HG03196 (cell line): ENCODE measurements around the gene IL16.
"Not testable (repeated sequence)": the region's sequence is repeated elsewhere in the genome, so short reads cannot be mapped to it uniquely, and the experiment has no call there.

Experiments
- ATAC-seq: cut with Tn5 transposase; IDR thresholded peaks from one replicate; pipeline ENCODE4 v1.9.1; 2021; ENCODE audit not compliant: unreplicated experiment

The IL16 gene

DNA sequence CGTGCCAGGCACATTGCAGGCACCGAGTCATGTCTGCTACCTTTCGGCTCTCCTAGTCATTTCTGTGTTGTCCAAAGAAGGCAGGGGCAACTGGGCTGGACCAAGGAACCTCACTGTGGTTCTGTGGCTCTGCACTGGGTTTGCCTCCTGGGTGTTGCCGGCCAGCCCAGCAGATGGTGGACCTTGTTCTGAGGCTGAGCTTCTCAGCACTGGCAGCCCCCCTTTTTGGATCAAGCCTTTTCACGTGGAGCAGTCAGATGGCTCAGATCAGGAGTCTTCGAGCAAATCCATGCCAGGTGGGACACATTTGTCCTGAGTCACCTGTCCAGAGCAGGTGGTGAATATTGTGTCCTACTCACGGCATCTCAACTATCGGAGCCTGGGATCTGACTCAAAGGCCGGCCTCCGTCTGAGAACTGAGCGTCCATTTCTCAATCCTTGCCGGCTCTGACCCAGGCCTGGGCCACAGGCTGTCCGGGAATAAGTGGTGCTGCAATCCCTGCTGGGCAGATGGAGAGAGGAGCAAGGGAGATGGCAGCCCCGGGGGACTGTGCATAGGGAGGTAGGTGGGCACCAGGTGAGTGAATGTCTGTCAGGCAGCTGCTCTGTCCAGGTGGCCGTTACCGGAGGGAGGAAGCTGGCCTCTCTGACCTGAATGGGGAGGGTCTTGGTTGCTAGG is at the start of gene IL16:
IL16 (plus strand) TSS at position 304 of the 679 bp plus-strand sequence. CDS start 28,521 bp downstream, outside the sequence.
- ATAC-seq = no peak

DNA sequence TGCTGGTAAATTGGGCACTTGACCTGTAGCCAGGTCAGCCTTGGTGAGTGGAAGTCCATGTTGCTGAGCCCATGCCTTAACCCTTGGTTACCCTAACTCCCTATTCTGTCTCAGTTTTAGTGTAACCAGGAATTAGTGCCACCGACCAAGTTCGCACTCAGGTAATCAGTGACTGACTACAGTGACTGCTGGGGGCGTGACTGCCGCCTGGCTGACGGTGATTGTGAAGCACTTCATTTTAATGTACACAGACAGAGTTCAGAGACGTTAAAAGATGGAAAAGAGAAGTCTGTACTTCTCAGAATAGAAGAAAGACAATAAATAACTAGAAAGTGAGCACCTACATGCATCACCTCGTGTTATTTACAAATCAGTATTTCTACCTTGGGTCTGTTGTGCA is 45.3 kb upstream of the IL16 start:
- no peak for ATAC-seq

DNA sequence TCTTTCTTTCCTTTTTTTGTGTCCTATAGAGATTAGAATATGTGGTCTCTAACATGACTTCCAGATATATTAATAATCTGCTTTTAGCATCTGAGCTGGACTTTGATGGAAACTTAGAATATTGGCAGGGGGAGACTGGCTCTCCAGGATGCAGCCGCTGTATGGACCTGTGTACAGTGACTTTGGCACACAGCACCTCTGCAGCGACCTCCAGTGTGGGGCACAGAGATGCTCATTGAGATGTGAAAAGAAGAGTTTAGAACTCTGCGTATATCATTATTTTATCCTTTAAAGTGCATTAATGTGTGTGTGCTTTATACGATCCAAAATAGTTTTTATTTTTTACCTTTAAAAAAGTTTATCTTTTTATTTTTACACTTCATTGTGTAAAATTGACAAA is 44.3 kb upstream of the IL16 start:
- no peak for ATAC-seq

DNA sequence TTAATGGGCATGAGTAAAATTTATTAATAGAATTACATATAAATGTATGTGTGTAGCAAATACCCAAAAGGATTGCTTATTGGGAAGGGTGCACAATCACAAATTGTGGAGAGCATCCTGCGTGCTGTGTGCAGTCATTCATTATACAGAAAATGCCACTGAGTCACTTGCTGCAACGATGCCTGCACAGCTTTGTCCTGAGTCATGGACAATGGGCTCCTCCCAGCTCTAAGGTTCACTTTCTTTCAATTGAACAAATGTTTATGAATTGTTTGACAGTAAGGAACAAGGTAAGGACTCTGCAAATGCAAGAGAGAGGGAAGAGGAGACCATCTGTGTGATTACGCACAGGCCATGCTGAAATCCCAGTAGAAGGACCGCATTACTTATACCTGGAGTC is 43.9 kb upstream of the IL16 start:
- ATAC-seq = no peak

DNA sequence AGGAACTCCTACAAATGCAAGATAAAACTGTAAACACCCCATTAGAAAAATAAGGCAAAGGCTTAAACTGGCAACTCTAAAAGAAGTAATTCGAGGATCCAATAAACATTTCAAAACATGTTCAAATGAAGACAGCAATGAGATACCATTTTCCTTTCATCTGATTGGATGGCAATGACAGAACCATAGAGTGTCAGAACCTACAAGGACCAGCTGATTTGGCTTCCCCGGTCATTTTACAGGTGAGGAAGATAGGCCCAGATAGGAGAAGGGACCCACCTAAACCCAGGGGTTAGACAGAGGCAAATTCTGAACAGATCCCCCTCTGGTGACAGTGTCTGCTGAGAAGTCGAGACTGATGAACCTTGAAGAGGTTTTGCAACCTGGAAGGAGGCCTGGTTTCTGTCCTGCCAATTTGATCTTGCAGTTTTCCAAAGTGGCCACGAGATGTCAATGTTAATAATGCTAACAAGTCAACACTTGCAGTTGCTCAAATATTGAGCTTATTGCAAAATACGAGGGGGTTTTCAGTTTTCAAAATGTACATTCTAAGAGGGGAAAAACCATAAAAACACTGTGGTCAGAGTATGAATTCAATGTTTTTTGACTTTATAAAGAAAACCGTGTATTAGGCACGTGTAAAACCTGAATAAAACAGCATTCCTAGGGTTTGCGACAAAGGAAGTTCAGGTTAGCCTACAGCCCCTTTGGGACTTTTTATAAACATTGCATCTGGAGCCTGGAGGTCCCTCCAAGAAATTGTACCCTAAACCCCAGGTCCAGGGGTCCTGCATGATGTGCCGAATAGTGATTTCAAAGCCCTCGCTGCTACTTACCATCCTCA is 41.1 kb upstream of the IL16 start:
- no peak for ATAC-seq

DNA sequence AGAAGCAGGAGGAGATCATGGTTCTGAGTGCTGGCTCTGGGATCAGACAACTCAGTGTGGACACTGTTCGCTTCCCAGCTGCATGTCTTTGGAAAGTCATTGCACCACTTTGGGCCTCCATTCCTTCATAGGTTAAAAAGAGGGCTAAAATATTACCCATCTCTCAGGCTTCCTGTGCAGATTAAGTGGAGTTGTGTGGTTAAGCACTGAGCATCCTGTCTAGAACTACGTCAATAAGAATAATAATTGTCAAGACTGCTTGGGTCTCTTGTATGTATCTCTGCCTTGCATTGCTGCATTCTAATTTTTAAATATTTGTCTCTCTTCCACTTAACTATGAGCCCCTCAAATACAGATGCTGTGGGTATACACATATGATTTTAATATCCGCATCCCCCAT is 40.4 kb upstream of the IL16 start:
- no peak for ATAC-seq

DNA sequence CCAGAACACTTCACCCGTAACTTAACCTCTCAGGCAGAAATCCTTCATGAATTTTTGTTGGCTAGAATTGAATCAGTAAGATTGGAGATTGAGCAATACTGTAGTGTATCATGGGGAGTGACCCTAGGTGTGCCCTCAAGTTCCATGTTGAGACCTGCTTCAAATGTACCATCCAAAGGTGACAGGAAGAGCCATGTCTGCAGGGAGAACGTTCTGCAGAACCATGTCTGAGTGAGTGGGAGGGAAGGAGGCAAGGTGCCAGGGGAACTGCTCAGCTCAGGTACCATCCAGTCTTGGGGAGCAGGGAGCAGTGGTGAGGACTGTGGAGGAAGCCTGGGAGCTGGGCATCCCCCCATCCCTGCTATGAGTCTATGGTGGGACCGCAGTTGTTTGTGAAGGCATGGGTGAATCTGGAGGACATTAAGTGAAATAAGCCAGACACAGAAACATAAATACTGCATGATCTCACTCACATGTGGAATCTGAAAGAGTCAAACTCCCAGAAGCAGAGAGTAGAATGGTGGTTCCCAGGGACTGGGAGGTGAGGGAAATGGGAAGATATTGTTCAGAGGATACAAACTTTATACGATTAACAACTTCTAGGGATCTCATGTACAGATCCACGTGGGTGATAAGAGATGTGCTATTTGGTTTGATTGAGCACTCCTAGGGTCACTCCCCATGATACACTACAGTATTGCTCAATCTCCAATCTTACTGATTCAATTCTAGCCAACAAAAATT is 39.3 kb upstream of the IL16 start:
- no peak for ATAC-seq

DNA sequence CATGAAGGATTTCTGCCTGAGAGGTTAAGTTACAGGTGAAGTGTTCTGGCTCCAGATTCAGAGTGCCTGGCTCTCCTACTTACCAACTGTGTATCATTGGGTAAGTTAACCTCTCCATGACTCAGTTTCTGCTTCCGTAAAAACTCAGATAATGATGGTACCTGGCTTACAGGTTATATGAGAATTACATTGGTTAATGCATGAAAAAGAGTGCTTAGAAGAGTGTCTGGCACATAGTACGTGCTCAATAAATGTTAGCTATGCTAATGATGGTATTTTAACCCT is 38.8 kb upstream of the IL16 start:
- ATAC-seq = no peak

DNA sequence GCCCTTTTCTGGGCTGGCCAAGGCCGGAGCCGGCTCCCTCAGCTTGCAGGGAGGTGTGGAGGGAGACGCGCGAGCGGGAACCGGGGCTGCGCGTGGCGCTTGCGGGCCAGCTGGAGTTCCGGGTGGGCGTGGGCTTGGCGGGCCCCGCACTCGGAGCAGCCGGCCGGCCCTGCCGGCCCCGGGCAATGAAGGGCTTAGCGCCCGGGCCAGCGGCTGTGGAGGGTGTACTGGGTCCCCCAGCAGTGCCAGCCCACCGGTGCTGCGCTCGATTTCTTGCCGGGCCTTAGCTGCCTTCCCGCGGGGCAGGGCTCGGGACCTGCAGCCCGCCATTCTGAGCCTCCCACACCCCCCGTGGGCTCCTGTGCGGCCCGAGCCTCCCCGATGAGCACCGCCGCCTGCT is 38.1 kb upstream of the IL16 start:
- not testable (repeated sequence) for ATAC-seq

DNA sequence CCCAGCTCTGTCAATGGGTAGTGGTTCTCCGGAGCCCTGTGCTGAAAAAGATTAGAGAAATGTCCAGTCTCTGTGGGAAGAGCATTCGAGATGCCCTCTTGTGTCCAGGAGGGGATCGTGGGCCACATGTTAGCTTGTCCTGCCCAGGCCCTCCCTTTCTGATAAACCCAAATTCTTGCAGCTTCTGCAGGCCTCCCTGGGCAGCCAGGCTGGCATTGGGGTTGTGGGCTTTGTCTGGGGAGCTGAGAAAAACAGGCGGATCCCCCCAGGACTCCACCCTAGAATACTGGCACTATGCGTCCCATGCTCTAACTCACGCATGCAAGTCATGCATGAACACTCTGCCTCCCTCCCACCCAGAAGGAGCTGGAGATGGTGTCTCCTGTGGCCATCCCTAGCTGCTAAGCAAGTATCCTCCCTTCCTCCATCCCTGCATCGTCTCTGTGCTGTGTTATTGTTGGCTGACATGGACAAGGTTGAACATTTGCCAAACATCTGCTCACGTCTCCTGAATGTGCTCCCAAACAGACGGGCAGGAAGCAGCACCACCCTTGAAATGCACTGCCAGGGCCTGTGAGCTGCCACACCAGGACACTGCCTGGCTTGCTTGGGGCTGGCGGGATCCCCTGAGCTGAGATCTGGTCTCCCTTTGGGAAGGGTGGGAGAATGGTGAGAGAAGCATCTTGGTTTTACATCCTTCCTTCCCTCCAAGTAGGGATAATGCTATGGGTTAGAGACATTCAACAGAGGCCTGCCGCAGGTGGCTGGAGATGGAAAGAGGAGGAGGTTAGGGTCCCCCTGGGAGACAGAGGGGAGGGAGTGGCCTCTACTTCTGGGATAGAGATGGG is 36.1 kb upstream of the IL16 start:
- no peak for ATAC-seq

DNA sequence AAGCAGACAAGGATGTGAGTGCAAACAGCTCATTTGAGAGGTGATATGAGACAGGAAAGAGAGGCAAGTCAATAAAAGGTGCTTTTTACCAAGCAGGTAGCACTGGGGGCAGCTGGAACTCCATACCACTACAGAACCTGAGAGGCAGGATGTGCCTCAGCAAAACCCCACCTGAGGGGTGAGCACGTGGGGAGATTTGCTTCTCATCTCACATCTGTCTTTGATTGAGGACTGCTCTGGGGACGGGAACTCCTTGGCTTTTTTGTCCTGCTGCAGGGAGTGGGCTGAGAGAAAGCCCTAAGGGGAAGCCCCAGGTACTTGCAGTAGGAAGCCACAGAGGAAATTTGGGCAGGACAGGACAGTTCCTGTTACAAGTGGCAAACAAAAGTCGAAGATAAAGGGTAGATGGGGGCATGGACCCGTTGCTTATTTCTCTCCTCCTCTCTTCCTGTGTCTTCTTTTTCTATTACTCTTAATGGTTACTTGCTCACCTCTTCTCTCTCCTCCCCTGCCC is 35.5 kb upstream of the IL16 start:
- ATAC-seq = no peak

DNA sequence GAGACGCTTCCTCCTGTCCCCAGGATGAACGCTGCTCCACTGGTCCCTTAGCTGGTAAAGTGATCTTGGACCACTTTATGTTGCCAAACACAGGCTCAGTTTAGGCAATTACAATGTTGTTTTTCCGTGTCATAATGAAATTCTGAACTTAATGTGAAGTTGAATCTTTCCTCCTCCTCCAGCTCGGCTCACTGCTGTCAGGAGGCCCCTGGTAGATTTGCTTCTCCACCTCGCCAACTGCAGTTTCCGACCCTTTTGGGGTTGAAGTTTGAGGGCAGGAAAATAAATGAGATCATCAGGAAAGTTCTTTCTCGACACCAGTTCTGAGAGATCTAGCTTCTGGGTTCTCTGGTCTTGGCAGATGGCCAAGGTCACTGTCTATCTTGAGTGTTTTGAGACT is 34.8 kb upstream of the IL16 start:
- no peak for ATAC-seq

DNA sequence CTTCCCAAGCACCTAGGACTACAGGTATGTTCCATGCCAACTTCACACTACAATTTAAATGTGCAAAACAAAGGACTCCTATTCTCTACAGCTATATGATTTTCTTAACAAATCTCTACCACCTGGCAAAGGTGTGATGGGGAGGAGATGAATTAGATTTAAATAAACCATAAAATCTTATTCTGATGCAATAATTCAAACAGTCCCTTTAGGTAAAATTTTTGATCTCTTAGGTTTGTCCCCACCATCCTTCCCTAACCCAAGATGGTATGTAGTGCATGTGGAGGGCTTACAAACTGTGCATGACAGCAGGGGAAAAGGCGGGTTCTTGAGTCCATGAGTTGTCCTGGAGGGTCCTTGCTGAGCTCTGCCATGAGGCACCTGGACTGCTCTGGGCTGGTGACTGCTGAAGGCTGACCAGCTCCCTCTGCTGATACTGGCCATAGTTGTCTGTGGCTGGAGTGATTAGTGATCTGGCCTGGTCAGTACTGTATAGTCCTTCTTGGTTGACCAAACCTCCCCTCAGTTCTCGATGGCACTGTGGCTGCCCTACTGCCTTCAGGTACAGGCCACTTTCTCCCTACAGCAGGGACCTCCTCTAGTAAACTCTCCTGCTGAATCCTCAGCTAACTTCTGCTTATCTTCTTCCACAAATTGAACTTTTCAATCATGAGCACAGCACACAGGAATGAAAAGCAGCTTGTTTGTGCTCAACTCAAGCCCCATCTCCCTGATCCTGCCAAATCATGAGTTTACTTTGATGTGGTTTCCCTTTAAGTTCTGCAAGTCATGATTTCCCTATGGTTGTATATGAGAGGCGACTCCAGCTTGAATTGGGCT is 32.5 kb upstream of the IL16 start:
- ATAC-seq = no peak

DNA sequence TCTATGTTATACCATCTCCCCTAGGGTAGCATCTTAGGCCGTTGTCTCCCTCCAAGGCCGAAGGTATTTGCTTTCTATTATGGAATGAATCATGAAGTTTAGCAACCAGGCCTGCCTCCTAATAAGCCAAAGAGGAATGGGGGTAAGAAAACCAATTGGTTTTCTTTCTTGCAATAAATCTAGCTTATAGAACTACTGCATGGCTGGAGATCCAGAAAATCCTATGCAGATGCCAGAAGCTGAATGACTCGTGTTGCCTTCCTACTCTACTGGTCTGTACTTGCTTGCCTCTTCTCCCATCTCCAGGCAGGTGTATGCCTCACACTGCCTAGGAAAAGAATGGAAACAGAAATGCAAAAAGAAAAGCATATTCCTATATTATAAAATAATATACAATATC is 31.1 kb upstream of the IL16 start:
- ATAC-seq = no peak

DNA sequence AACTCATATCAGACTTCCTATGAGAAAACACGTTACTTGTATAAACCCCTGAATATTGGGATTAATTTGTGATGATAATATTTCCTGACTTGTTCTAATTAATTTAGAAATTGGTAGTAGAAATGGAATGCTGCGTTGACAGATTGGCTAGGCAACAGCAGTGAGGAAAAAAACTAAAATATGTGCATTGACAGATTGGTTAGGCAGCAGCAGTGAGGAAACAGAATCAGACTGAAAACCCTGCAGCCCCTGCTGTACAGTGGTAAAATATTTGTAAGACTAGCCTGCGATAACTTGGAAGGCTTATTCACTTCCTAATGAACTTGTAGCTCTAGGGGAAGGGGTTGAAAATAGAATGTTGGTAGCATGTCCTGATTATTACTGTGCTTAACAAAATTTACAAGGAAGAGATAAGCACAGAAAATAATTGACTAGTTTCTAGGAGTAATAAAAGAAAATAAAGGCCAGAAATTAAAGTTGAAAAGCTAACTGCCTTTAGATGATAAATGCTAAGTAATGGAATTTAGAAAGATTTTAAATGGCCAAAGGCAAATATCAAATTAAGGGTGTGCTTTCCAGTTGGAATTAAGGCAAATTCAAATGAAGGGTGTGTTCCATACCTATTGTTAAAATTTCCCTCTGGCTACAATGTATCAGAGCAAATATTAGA is 29.9 kb upstream of the IL16 start:
- ATAC-seq = no peak

DNA sequence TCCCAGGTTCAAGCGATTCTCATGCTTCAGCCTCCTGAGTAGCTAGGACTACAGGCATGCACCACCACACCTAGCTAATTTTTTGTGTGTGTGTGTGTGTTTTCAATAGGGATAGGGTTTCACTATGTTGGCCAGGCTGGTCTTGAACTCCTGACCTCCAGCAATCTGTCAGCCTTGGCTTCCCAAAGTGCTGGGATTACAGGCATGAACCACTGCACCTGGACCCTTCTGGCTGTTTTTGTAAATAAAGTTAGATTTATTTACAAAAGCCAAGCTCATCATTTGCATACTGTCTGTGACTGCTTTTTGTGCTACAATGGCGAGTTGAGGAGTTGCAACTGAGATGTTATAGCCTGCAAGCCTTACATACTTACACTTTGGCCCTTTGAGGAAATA is 28.6 kb upstream of the IL16 start:
- no peak for ATAC-seq

DNA sequence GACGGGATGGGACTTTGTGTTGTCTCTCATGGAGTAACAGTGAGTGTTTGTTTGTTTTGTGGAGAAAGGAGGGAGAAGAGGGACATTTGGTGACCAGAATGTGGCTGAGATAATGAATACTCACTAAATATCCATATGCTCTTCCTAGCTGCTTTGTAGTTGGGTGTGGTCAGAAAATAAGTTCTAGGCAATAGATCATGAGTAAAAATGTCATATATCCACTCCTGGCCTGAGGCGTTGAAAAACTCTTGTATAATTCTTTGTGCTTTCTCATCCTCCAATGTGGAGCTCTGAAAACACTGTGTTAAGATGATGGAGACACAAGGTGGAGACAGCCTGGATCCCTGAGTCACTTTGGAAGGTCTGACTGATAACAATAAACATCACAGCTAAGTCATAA is 28.0 kb upstream of the IL16 start:
- ATAC-seq = no peak

DNA sequence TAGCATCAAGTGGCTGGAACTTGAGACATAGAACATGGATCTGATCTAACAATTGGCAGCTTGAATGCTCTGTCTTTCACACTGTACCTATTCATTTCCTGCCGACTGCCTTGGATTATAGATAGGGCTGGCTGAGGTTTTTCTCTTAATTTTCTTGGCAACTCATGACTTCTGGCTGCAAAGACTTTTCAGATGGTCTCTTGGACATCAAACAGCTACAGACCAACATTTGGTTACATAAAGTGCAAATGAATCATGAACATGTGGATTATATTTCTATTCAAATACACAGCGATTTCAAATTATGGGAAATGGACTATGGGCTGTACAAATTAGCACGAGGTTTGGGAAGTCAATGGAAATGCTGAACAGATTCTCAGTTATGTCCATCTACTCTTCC is 26.2 kb upstream of the IL16 start:
- no peak for ATAC-seq

DNA sequence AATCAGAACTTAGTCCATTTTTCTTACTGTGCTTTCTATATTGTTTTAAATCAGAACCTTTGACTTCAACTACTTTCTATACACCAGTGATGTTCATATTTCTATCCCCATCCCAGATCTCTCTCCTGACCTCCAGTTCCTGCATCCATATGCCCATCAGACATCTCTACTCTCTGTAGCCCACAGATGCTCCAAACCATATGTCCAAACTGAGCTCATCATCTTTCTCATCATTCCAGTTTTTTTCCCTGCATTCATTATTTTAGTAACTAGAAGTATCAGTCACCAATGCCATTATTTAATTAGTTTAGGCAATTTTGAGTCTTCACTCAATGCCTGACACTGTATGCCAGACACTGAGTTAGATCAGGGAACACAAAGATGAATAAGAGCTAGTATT is 25.4 kb upstream of the IL16 start:
- ATAC-seq = no peak
